ENCODE data around the gene HEATR5A. TPM values are rescaled to one million over a fixed set of nuclear protein-coding genes. Genes with fewer than 3 reads are reported as not detected.
A peak's percentile ranks its signal among the peaks of the same experiment; 100 is the strongest.

The HEATR5A gene
- total and polyA plus RNA-seq, 2 of the 13 experiments (the other 11 are each of a cell fraction or from before 2014, with no cell fraction given) = 36.4 to 105 TPM

- TF ChIP-seq ZBTB40 (IDR thresholded peaks at IDR 0.05) (no peak), ZBTB40 (CRISPR knock-in tag; IDR thresholded peaks at IDR 0.05) (no peak)
Measured at GRCh38 chr14:31395572-31396205, 24.7 kb downstream of the HEATR5A start (continued).

- POLR2A ChIA-PET = interaction anchor here (1.1 to 7.8 kb wide), 2 partner anchors 8 to 25 kb away, joined by 3 to 42 read pairs; partner anchors contain the start of gene HEATR5A
- H3K79me2 ChIP-seq (ENCODE audit: insufficient read depth, low read length) = no peaks in the 10 kb centered on the region
- in situ Hi-C loops (cut with HindIII; ENCODE audit: extremely low pct_ligation_motif_present, low pct_unique_long_range_greater_than_20kb) = no loop called here
Measured at GRCh38 chr14:31395119-31395518, 25.2 kb downstream of the HEATR5A start.

More at GRCh38 chr14:31395119-31395518, 25.2 kb downstream of the HEATR5A start:
- CTCF ChIA-PET (ENCODE audit: low intra/inter-chr PET ratio, low total read pairs) = no interaction called here
- H3K4me2 ChIP-seq (ENCODE audit: low read depth, low read length) = no peak overlapping the region
- 95% methylated on average over 3 of the region's 3 CpGs for WGBS (ENCODE audit: low lambda C conversion rate)
- TF ChIP-seq ATRX (CRISPR knock-in tag; IDR thresholded peaks at IDR 0.05; ENCODE audit: borderline replicate concordance) = no peak
- no peak for TF ChIP-seq ZNF572 (CRISPR knock-in tag; IDR thresholded peaks at IDR 0.05)
- peak; percentile 89 to 90 for TF ChIP-seq MAFK (conservative IDR thresholded peaks at IDR 0.05 in 1 of 2, IDR thresholded peaks at IDR 0.05 in 1 of 2; ENCODE audit: low read length in 2 of 2)
- TF ChIP-seq MAFF (IDR thresholded peaks at IDR 0.05; ENCODE audit: low read depth, low read length) = peak; percentile 76
- BruUV-seq (replicated peaks) = no TSS peak
- H3K9ac ChIP-seq (ENCODE audit: insufficient read depth, low read depth, low read length) = no peak overlapping the region
- FAIRE-seq (no peak), ATAC-seq (no peak), DNase-seq (ENCODE audit: low spot score) (no peak)
- no peaks in the 10 kb centered on the region for H3K27me3 ChIP-seq (ENCODE audit: control insufficient read depth in 1 of 2, insufficient read depth in 2 of 2, low read length in 2 of 2)
- H4K20me1 ChIP-seq (ENCODE audit: insufficient read depth, low read length) = no peaks in the 10 kb centered on the region
- H3K9me3 ChIP-seq (ENCODE audit: low read length) = no peaks in the 10 kb centered on the region
- H3K36me3 ChIP-seq (replicated peaks in 1 of 2; ENCODE audit: control insufficient read depth in 1 of 2, insufficient read depth in 2 of 2, low read length in 2 of 2) = peaks cover 5 to 42% of the 10 kb centered on the region in 2 experiments
- H3K4me1 ChIP-seq (ENCODE audit: insufficient read depth, low read length) = no peaks in the 10 kb centered on the region
- H2AFZ ChIP-seq (ENCODE audit: low read length) = no peak overlapping the region
- no peak overlapping the region for H3K4me3 ChIP-seq (replicated peaks in 1 of 3; ENCODE audit: insufficient read depth in 1 of 3, low read depth in 2 of 3, low read length in 3 of 3)
- intact Hi-C loops (cut with micrococcal nuclease; ENCODE audit: unreplicated experiment) = no loop called here
- no peak overlapping the region for H3K27ac ChIP-seq (ENCODE audit: extremely low read length, insufficient read depth, low read length)
